Measurements from ENCODE around the gene DNMT1.

GRCh38 chr19:10230173-10230860 is 35.6 kb upstream of the DNMT1 start:
- TF ChIP-seq CTCF (IDR thresholded peaks at IDR 0.05): peak in 1 of 4 donors; percentile 9
- no peak for TF ChIP-seq POLR2A (IDR thresholded peaks at IDR 0.05)

All from right lobe of liver (tissue), 4 donors.